ENCODE data around the gene HOTAIR.

- TF ChIP-seq, protein P1, sequence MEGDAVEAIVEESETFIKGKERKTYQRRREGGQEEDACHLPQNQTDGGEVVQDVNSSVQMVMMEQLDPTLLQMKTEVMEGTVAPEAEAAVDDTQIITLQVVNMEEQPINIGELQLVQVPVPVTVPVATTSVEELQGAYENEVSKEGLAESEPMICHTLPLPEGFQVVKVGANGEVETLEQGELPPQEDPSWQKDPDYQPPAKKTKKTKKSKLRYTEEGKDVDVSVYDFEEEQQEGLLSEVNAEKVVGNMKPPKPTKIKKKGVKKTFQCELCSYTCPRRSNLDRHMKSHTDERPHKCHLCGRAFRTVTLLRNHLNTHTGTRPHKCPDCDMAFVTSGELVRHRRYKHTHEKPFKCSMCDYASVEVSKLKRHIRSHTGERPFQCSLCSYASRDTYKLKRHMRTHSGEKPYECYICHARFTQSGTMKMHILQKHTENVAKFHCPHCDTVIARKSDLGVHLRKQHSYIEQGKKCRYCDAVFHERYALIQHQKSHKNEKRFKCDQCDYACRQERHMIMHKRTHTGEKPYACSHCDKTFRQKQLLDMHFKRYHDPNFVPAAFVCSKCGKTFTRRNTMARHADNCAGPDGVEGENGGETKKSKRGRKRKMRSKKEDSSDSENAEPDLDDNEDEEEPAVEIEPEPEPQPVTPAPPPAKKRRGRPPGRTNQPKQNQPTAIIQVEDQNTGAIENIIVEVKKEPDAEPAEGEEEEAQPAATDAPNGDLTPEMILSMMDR (conservative IDR thresholded peaks at IDR 0.05) = peak; percentile 68
- TF ChIP-seq EZH2 (IDR thresholded peaks at IDR 0.05; ENCODE audit: low read depth) = no peak
These were observed 10.3 kb upstream of the HOTAIR start, which contains the start of gene HOXC10 for GRCh38 chr12:53984901-53985691.

Data from PC-9 (cell line).